ENCODE measurements around the gene DHX35.

DNA sequence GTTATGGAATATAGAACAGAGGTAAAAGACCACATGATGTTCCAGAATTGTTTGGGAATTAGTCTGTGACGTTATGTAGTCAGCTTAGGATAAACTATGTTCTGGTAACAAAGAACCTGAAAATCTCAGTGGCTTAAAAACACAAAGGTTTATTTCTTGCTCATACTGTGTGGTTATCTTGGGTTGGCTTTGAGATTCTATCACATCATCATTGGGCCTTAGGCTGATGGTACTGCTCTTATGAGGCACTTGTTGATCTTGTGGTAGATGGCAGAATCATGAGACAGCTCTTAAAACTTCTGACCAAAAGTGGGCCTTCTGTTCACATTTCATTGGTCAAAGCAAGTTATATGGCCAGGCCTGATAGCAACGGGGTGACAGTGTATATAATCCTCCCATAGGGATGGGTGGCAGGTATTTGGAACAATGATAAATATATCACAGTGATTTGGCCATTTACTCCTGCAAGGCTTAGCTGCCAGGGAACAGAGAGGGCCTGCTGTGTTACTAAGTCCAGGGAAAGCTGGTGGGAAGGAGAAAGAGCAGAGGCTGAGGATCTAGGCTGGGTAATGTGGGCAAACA is 13.5 kb downstream of the DHX35 start:
- TF ChIP-seq ZNF274 (IDR thresholded peaks at IDR 0.05; ENCODE audit: low read depth, low read length) (no peak), YY1 (IDR thresholded peaks at IDR 0.05; ENCODE audit: insufficient read depth, insufficient read length) (no peak)
